Hepatocyte (in vitro differentiated cells): ENCODE data around the gene PRPF8.

ENCODE experiments used
- CTCF ChIP-seq: fragments of 200-600 bp; sonication (generic); IDR thresholded peaks from 2 replicates; pipeline ENCODE4 v1.5.1; 2016; ENCODE audit warnings: antibody characterized with exemption, mild to moderate bottlenecking; ENCODE audit not compliant: poor library complexity
- EZH2 ChIP-seq: fragments of 200-600 bp; sonication (generic); IDR thresholded peaks from 2 replicates; pipeline ENCODE4 v1.6.1; 2016; ENCODE audit warnings: antibody characterized with exemption, mild to moderate bottlenecking, borderline replicate concordance
- EZH2phosphoT487 ChIP-seq: fragments of 200-600 bp; sonication (generic); IDR thresholded peaks from one replicate; pipeline ENCODE4 v1.6.1; 2018; ENCODE audit warnings: antibody characterized with exemption, mild to moderate bottlenecking, low read depth, moderate library complexity; ENCODE audit not compliant: unreplicated experiment, severe bottlenecking

GRCh38 chr17:1607971-1608320 is 76.7 kb downstream of the PRPF8 start:
- TF ChIP-seq CTCF = no peak
- TF ChIP-seq EZH2 = no peak
- no peak for TF ChIP-seq EZH2phosphoT487
